ENCODE measurements around the gene WDR44. TPM values are rescaled to one million over a fixed set of nuclear protein-coding genes. Genes with fewer than 3 reads are reported as not detected.

Gene WDR44
- total and polyA plus RNA-seq, 7 donors = 3.0 to 23.2 (median 17.0) TPM

GRCh38 chrX:118432799-118433198 is 86.9 kb downstream of the WDR44 start:
- WGBS, 2 donors = 77 to 99% methylated on average over 5 of the region's 5 CpGs
- Histone ChIP-seq H3K36me3 (peaks cover 0 to 22% (median 0%) of the 10 kb centered on the region in 4 donors), H3K4me3 (no peak overlapping the region), H3K27ac (no peak overlapping the region), H3K27me3 (no peaks in the 10 kb centered on the region), H3K9me3 (no peaks in the 10 kb centered on the region), H3K4me1 (no peaks in the 10 kb centered on the region)
- intact Hi-C loops (cut with DNase I) = no loop called here
- no peak for DNase-seq
- TF ChIP-seq EP300 (IDR thresholded peaks at IDR 0.05) = no peak
- TF ChIP-seq CTCF (IDR thresholded peaks at IDR 0.05) = no peak
- no peak for TF ChIP-seq POLR2AphosphoS5 (IDR thresholded peaks at IDR 0.05)
- no peak for TF ChIP-seq POLR2A (IDR thresholded peaks at IDR 0.05)

- Histone ChIP-seq H3K27me3 (no peaks in the 10 kb centered on the region), H3K4me3 (no peak overlapping the region), H3K27ac (no peak overlapping the region), H3K36me3 (peaks cover 0 to 26% (median 0%) of the 10 kb centered on the region in 4 donors), H3K9me3 (no peaks in the 10 kb centered on the region), H3K4me1 (no peaks in the 10 kb centered on the region)
- DNase-seq = no peak
- intact Hi-C loops (cut with DNase I) = no loop called here
- 79 to 82% methylated on average over 1 of the region's 1 CpG for WGBS, 2 donors
- TF ChIP-seq CTCF (IDR thresholded peaks at IDR 0.05) = no peak
- TF ChIP-seq EP300 (IDR thresholded peaks at IDR 0.05) = no peak
- TF ChIP-seq POLR2A (IDR thresholded peaks at IDR 0.05) = no peak
- no peak for TF ChIP-seq POLR2AphosphoS5 (IDR thresholded peaks at IDR 0.05)
Measured at GRCh38 chrX:118437283-118437682, 91.4 kb downstream of the WDR44 start.

GRCh38 chrX:118448273-118448783 is 102.4 kb downstream of the WDR44 start:
- Histone ChIP-seq H3K4me1 (no peaks in the 10 kb centered on the region), H3K36me3 (peaks cover 0 to 31% (median 4%) of the 10 kb centered on the region in 4 donors), H3K27me3 (no peaks in the 10 kb centered on the region), H3K9me3 (no peaks in the 10 kb centered on the region), H3K27ac (no peak overlapping the region), H3K4me3 (no peak overlapping the region)
- WGBS, 2 donors = 79 to 85% methylated on average over 3 of the region's 3 CpGs
- no peak for TF ChIP-seq POLR2AphosphoS5 (IDR thresholded peaks at IDR 0.05)
- no peak for TF ChIP-seq EP300 (IDR thresholded peaks at IDR 0.05)
- DNase-seq = no peak
- intact Hi-C loops (cut with DNase I) = no loop called here

GRCh38 chrX:118455013-118455412 is 109.1 kb downstream of the WDR44 start:
- WGBS, 2 donors = 82 to 91% methylated on average over 3 of the region's 3 CpGs
- H3K9me3 ChIP-seq = no peaks in the 10 kb centered on the region
- no peaks in the 10 kb centered on the region for H3K4me1 ChIP-seq
- TF ChIP-seq POLR2A (IDR thresholded peaks at IDR 0.05) (no peak), EP300 (IDR thresholded peaks at IDR 0.05) (no peak), POLR2AphosphoS5 (IDR thresholded peaks at IDR 0.05) (no peak)
- DNase-seq = no peak
- H3K36me3 ChIP-seq = no peaks in the 10 kb centered on the region
- no peak overlapping the region for H3K4me3 ChIP-seq
- no peak overlapping the region for H3K27ac ChIP-seq
- intact Hi-C loops (cut with DNase I) = no loop called here
- no peaks in the 10 kb centered on the region for H3K27me3 ChIP-seq

- no peak for DNase-seq
- Histone ChIP-seq H3K27me3 (no peaks in the 10 kb centered on the region), H3K4me1 (no peaks in the 10 kb centered on the region), H3K27ac (no peak overlapping the region), H3K4me3 (no peak overlapping the region), H3K9me3 (no peaks in the 10 kb centered on the region), H3K36me3 (no peaks in the 10 kb centered on the region)
- WGBS, 2 donors = 1 to 3% methylated on average over 4 of the region's 4 CpGs
- TF ChIP-seq EP300 (IDR thresholded peaks at IDR 0.05) (no peak), CTCF (IDR thresholded peaks at IDR 0.05) (peak; percentile 40 to 48 (median 42))
- intact Hi-C loops (cut with DNase I) = loop anchor here (2.0 kb wide), 1 partner anchor 143 kb away; no protein-coding TSS in a partner anchor
Measured at GRCh38 chrX:118459494-118459893, 113.6 kb downstream of the WDR44 start.

- no peak for DNase-seq
- Histone ChIP-seq H3K27ac (no peak overlapping the region), H3K4me1 (no peaks in the 10 kb centered on the region), H3K9me3 (no peaks in the 10 kb centered on the region), H3K36me3 (no peaks in the 10 kb centered on the region), H3K4me3 (no peak overlapping the region), H3K27me3 (no peaks in the 10 kb centered on the region)
- WGBS, 2 donors = 60 to 80% methylated on average over 6 of the region's 6 CpGs
- no peak for TF ChIP-seq POLR2AphosphoS5 (IDR thresholded peaks at IDR 0.05)
- no peak for TF ChIP-seq POLR2A (IDR thresholded peaks at IDR 0.05)
- TF ChIP-seq CTCF (IDR thresholded peaks at IDR 0.05) = no peak
- no peak for TF ChIP-seq EP300 (IDR thresholded peaks at IDR 0.05)
- intact Hi-C loops (cut with DNase I) = no loop called here
Measured at GRCh38 chrX:118464501-118464900, 118.6 kb downstream of the WDR44 start.
